Aorta (tissue), 5 donors: ENCODE measurements around the gene MOG. TPM values are rescaled to one million over a fixed set of nuclear protein-coding genes. Genes with fewer than 3 reads are reported as not detected.
"Not testable (repeated sequence)": the region's sequence is repeated elsewhere in the genome, so short reads cannot be mapped to it uniquely, and the experiment has no call there.

Experiments
- ATAC-seq: fragments of 200-7000 bp; cut with Tn5 transposase; one replicate; pipeline ENCODE4 v1.9.1; 2022; ENCODE audit warnings: moderate library complexity; ENCODE audit not compliant: low FRiP score
- DNase-seq, 2 donors: peaks; one replicate each; pipeline ENCODE4 v3.0.0-alpha.2; 2020
- H3K27ac ChIP-seq, 2 donors: one replicate each; pipeline ENCODE4 v1.5.1; 2013; ENCODE audit warnings: low read length in 2 of 2, mild to moderate bottlenecking in 2 of 2, moderate library complexity in 2 of 2, control low read depth in 1 of 2, inconsistent platforms in 1 of 2, low read depth in 1 of 2
- H3K27me3 ChIP-seq, 2 donors: one replicate each; pipeline ENCODE4 v1.6.1; 2013; ENCODE audit warnings: control low read depth in 1 of 2, low read length in 1 of 2, mild to moderate bottlenecking in 1 of 2, moderate library complexity in 1 of 2; ENCODE audit not compliant: insufficient read depth in 2 of 2, control insufficient read depth in 1 of 2
- H3K36me3 ChIP-seq, 2 donors: one replicate each; pipeline ENCODE4 v1.6.1; 2013; ENCODE audit warnings: control low read depth in 1 of 2, low read length in 1 of 2, mild to moderate bottlenecking in 1 of 2; ENCODE audit not compliant: insufficient read depth in 2 of 2, control insufficient read depth in 1 of 2
- H3K4me1 ChIP-seq, 2 donors: one replicate each; pipeline ENCODE4 v1.6.1; 2013; ENCODE audit warnings: low read length in 2 of 2, control low read depth in 1 of 2, mild to moderate bottlenecking in 1 of 2, moderate library complexity in 1 of 2; ENCODE audit not compliant: insufficient read depth in 2 of 2, control insufficient read depth in 1 of 2
- H3K4me3 ChIP-seq, 2 donors: one replicate each; pipeline ENCODE4 v1.5.1; 2013; ENCODE audit warnings: low read length in 2 of 2, control low read depth in 1 of 2, mild to moderate bottlenecking in 1 of 2
- H3K9me3 ChIP-seq: one replicate; pipeline ENCODE4 v1.6.1; 2013; ENCODE audit warnings: mild to moderate bottlenecking, low read length; ENCODE audit not compliant: control insufficient read depth
- WGBS, 2 donors: extraction: QIAGEN DNeasy Blood & Tissue Kit; methylation state at CpG; one replicate each; pipeline ENCODE4 v1.1.7; 2013; 5-methylcytosine and 5-hydroxymethylcytosine counted together
- intact Hi-C, 2 donors: fragments of 100-400 bp; cut with DNase I; formaldehyde crosslinking; loops; one replicate each; pipeline versions ENCODE4 v1.14.2 to v1.15.0; 2022
- polyA plus RNA-seq, 2 donors: library from polyadenylated mRNA; stranded (reverse); fragments of 200-250 nt; gene quantifications; one replicate each; pipeline ENCODE4 v1.2.3, GENCODE V29; 2013
- total RNA-seq, 2 donors: library from RNA; stranded (reverse); fragmentation: NEBNext Ultra II Directional; extraction: Animal tissue kit (Norgen Biotek cat#: 25700); gene quantifications; one replicate each; pipeline ENCODE4 v1.2.1, GENCODE V29; 2021
- donor health status: healthy with polysubstance abuse.
- donor health status: Bipolar disorder and iron deficiency.
- donor health status: DM: no; HTN: no; CAD: no.
- donor health status: DM: no; HTN: no; CAD: no.
- donor health status: DM: yes; HTN: yes; CAD: no.

Gene MOG
- total and polyA plus RNA-seq, 4 donors = 1.5 TPM; not detected in 3

- ATAC-seq (no peak), DNase-seq (no peak)
- Histone ChIP-seq H3K27me3 (peaks cover 0 to 2% of the 10 kb centered on the region in 2 donors), H3K4me1 (no peaks in the 10 kb centered on the region), H3K27ac (no peak overlapping the region), H3K4me3 (no peak overlapping the region), H3K36me3 (no peaks in the 10 kb centered on the region), H3K9me3 (no peaks in the 10 kb centered on the region)
- intact Hi-C loops = no loop called here
- WGBS, 2 donors = 84 to 87% methylated on average over 8 of the region's 8 CpGs
Measured at GRCh38 chr6:29665942-29666825, 9.3 kb downstream of the MOG start.

GRCh38 chr6:29666826-29667130, 9.9 kb downstream of the MOG start:
- Histone ChIP-seq H3K27me3 (peaks cover 0 to 2% of the 10 kb centered on the region in 2 donors), H3K36me3 (no peaks in the 10 kb centered on the region), H3K4me1 (no peaks in the 10 kb centered on the region), H3K9me3 (no peaks in the 10 kb centered on the region), H3K4me3 (no peak overlapping the region), H3K27ac (no peak overlapping the region)
- ATAC-seq (no peak), DNase-seq (no peak)
- WGBS, 2 donors = 93 to 100% methylated on average over 1 of the region's 1 CpG
- intact Hi-C loops = no loop called here

- no peaks in the 10 kb centered on the region for H3K36me3 ChIP-seq
- H3K27ac ChIP-seq = no peak overlapping the region
- H3K4me1 ChIP-seq = no peaks in the 10 kb centered on the region
- H3K9me3 ChIP-seq = no peaks in the 10 kb centered on the region
- H3K4me3 ChIP-seq = no peak overlapping the region
- peaks cover 0 to 2% of the 10 kb centered on the region in 2 donors for H3K27me3 ChIP-seq
- intact Hi-C loops = no loop called here
- 51 to 57% methylated on average over 5 of the region's 5 CpGs for WGBS, 2 donors
- ATAC-seq = no peak
- DNase-seq = no peak
Measured at GRCh38 chr6:29667158-29667557, 10.3 kb downstream of the MOG start.

GRCh38 chr6:29671026-29671425, 14.1 kb downstream of the MOG start:
- DNase-seq (no peak), ATAC-seq (no peak)
- no peaks in the 10 kb centered on the region for H3K9me3 ChIP-seq
- peaks cover 0 to 2% of the 10 kb centered on the region in 2 donors for H3K27me3 ChIP-seq
- intact Hi-C loops = no loop called here
- no peak overlapping the region for H3K27ac ChIP-seq
- no peak overlapping the region for H3K4me3 ChIP-seq
- no peaks in the 10 kb centered on the region for H3K36me3 ChIP-seq
- WGBS, 2 donors = 4 to 6% methylated on average over 1 of the region's 1 CpG
- no peaks in the 10 kb centered on the region for H3K4me1 ChIP-seq

GRCh38 chr6:29672116-29672515, 15.2 kb downstream of the MOG start:
- ATAC-seq, H3K9me3 ChIP-seq, intact Hi-C loops, H3K4me1 ChIP-seq, H3K36me3 ChIP-seq, DNase-seq, H3K27ac ChIP-seq, H3K27me3 ChIP-seq, H3K4me3 ChIP-seq: not testable (repeated sequence)
- WGBS, 2 donors = 93 to 96% methylated on average over 5 of the region's 5 CpGs

- no peaks in the 10 kb centered on the region for H3K9me3 ChIP-seq
- no peak overlapping the region for H3K4me3 ChIP-seq
- H3K4me1 ChIP-seq = no peaks in the 10 kb centered on the region
- no peaks in the 10 kb centered on the region for H3K36me3 ChIP-seq
- DNase-seq (no peak), ATAC-seq (no peak)
- H3K27me3 ChIP-seq = peaks cover 0 to 2% of the 10 kb centered on the region in 2 donors
- 92 to 95% methylated on average over 12 of the region's 12 CpGs for WGBS, 2 donors
- no peak overlapping the region for H3K27ac ChIP-seq
- intact Hi-C loops = no loop called here
Measured at GRCh38 chr6:29673161-29673560, 16.3 kb downstream of the MOG start.

- Histone ChIP-seq H3K27me3 (peaks cover 0 to 2% of the 10 kb centered on the region in 2 donors), H3K36me3 (no peaks in the 10 kb centered on the region), H3K27ac (no peak overlapping the region), H3K4me1 (no peaks in the 10 kb centered on the region), H3K4me3 (no peak overlapping the region), H3K9me3 (no peaks in the 10 kb centered on the region)
- DNase-seq (no peak), ATAC-seq (no peak)
- WGBS, 2 donors = 85 to 90% methylated on average over 5 of the region's 5 CpGs
- intact Hi-C loops = no loop called here
Measured at GRCh38 chr6:29674008-29674407, 17.1 kb downstream of the MOG start.

- ATAC-seq (no peak), DNase-seq (no peak)
- no peak overlapping the region for H3K4me3 ChIP-seq
- no peaks in the 10 kb centered on the region for H3K27me3 ChIP-seq
- WGBS, 2 donors = 43 to 97% methylated on average over 1 of the region's 1 CpG
- H3K36me3 ChIP-seq = no peaks in the 10 kb centered on the region
- no peaks in the 10 kb centered on the region for H3K9me3 ChIP-seq
- no peaks in the 10 kb centered on the region for H3K4me1 ChIP-seq
- intact Hi-C loops = no loop called here
- no peak overlapping the region for H3K27ac ChIP-seq
Measured at GRCh38 chr6:29675561-29675960, 18.7 kb downstream of the MOG start.

- DNase-seq (no peak), ATAC-seq (no peak)
- intact Hi-C loops = no loop called here
- Histone ChIP-seq H3K9me3 (no peaks in the 10 kb centered on the region), H3K27ac (no peak overlapping the region), H3K36me3 (no peaks in the 10 kb centered on the region), H3K4me1 (no peaks in the 10 kb centered on the region), H3K27me3 (no peaks in the 10 kb centered on the region), H3K4me3 (no peak overlapping the region)
- 18 to 46% methylated on average over 2 of the region's 2 CpGs for WGBS, 2 donors
Measured at GRCh38 chr6:29676981-29677601, 20.2 kb downstream of the MOG start.
